HepG2 (cell line): ENCODE measurements around the gene CTNND1.

ENCODE experiments used
- CBFB ChIP-seq: sonication (generic); formaldehyde crosslinking; IDR thresholded peaks from 2 replicates; pipeline ENCODE4 v1.4.0; 2020; ENCODE audit warnings: missing genetic modification reagents
- CTCF ChIP-seq: sonication (generic); formaldehyde crosslinking; IDR thresholded peaks from 2 replicates; pipeline ENCODE4 v1.5.0; 2020; ENCODE audit warnings: mild to moderate bottlenecking, missing genetic modification reagents, moderate library complexity
- GABPA ChIP-seq, 2 experiments: IDR thresholded peaks; 2 replicates each; pipeline ENCODE4 v1.6.1; 2011 to 2016; ENCODE audit warnings: low read depth in 2 of 2, low read length in 1 of 2, missing biosample characterization in 1 of 2, missing genetic modification characterization in 1 of 2
- MAX ChIP-seq: IDR thresholded peaks from 2 replicates; pipeline ENCODE4 v1.6.1; 2012; ENCODE audit warnings: inconsistent platforms
- RARG ChIP-seq: sonication (generic); formaldehyde crosslinking; IDR thresholded peaks from 2 replicates; pipeline ENCODE4 v1.4.0; 2020; ENCODE audit warnings: low read depth, mild to moderate bottlenecking, missing genetic modification reagents
- SMAD3 ChIP-seq: sonication (generic); formaldehyde crosslinking; IDR thresholded peaks from 2 replicates; pipeline ENCODE4 v1.4.0; 2020; ENCODE audit warnings: missing genetic modification reagents
- TCF7L2 ChIP-seq: IDR thresholded peaks from 2 replicates; pipeline ENCODE4 v1.6.1; 2011; ENCODE audit warnings: mild to moderate bottlenecking, low read depth, low read length, moderate library complexity
- ZBTB4 ChIP-seq: sonication (generic); formaldehyde crosslinking; IDR thresholded peaks from 2 replicates; pipeline ENCODE4 v1.4.0; 2020; ENCODE audit warnings: missing genetic modification reagents, mild to moderate bottlenecking, borderline replicate concordance
- ZNF558 ChIP-seq: sonication (generic); formaldehyde crosslinking; IDR thresholded peaks from 2 replicates; pipeline ENCODE4 v1.9.0; 2022; ENCODE audit warnings: mild to moderate bottlenecking, missing genetic modification reagents, borderline replicate concordance

- TF ChIP-seq CTCF (CRISPR knock-in tag) (no peak), SMAD3 (CRISPR knock-in tag) (no peak), TCF7L2 (no peak), MAX (no peak), CBFB (CRISPR knock-in tag) (no peak), RARG (no peak), GABPA (IDR thresholded peaks at IDR 0.05; ENCODE audit: low read depth, low read length) (no peak), GABPA (CRISPR knock-in tag; IDR thresholded peaks at IDR 0.05; ENCODE audit: low read depth) (no peak), ZBTB4 (CRISPR knock-in tag) (no peak), ZNF558 (no peak)
Measured at GRCh38 chr11:57772562-57772961, 11.0 kb downstream of the CTNND1 start.
